Measurements from ENCODE around the gene MST1.

The MST1 gene

DNA sequence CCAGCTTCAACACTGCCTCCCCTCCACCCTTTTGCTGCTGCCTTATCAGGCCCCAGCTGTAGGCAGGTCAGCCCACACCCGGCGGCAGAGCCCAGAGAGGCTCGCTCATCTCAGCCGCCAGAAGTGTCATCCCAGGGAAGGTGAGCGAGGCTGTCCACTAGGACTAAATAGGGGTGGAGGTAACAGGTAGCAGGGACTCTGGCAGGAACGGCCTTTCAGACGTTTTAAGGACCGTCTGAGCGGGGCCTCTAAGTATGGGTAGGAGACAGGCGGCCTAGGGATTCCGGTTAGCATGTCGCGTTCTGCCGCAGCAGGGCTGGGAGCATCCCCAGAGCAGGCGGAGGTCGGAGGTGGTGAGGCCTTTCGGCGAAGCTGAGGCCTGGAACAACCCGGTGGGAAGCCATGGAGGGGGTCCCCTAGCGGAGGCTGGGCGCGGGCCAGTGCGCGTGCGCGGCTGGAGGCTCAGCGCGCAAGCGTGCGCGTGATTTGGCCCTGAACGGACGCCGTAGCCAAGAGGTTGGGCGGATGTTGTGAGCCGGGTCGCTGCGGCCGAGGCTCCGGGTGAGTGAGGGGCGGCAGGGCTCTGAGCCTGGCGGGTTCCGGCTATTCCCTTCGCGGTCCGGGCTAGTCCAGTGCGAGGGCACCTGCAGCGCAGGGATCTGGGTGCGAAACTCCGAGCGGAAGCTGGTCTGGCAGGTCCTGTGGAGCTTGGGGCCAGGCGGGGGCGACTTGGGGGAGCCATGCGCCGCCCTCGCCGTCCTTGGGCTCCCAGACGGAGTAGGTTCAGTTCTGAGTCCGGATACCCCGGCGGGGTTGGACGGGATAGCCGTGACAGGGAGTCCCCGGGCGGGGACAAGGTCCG is at the start of gene MST1, which contains the start of gene RNF123:
TSS of gene MST1 (minus strand) at position 429 of the 862 bp plus-strand sequence. CDS start 783 bp downstream, outside the sequence.
TSS of gene RNF123 (plus strand) at position 512 of the 862 bp plus-strand sequence. CDS start 1,609 bp downstream, outside the sequence.
- peak; percentile 87 for DNase-seq (ENCODE audit: low read depth)

GRCh38 chr3:49738067-49738713 is 48.9 kb upstream of the MST1 start:
- DNase-seq (ENCODE audit: low read depth): no peak

DNA sequence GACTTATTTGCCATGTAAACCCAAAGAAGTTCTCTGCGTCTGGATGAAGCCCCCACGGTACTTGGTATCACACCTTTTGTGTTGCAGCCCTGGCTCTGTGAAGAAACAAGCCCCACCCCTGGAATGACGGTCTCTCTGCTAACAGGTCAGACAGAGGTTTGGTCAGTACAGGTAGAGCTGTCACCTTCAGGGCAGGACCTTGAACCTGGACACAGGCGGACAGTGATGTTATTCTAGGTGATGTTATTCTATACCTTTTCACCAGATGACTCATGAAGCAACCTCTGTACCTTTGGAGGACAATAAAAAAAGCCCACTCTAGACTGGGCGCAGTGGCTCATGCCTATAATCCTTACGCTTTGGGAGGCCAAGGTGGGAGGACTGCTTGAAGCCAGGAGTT is 45.5 kb upstream of the MST1 start:
- no peak for DNase-seq (ENCODE audit: low read depth)

DNA sequence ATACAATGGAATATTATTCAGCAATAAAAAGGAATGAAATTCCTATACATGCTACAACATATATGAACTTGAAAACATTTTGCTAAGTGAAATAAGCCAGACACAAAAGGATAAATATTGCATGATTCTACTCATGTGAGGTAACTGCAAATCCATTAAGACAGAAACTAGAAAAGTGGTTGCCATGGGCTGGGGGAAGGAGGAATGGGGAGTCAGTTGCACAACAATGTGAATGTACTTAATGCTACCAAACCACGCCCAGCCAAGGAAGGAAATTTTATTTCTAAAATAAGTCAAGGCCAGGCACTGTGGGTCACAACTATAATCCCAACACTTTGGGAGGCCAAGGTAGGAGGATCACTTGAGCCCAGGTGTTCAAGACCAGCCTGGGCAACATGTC is 44.3 kb upstream of the MST1 start:
- no peak for DNase-seq (ENCODE audit: low read depth)

DNA sequence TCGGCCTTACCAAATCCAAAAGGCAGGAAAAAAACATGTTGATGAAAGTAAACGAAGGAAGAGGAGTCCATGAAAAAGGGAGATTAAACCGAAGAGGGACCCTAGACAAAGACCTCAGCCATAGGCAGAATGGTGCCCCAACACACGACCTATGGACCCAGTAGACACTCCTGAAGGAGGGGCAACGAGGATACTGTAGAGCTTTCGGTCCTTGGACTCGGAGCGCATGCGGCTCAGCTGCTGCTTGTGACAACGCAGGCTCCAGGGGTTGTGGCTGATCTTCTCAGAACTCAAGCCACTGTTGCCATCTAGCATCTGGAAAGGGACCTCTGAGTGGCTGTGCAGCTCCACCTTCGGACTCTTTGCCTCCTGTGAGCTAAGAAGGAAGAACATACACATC is 43.3 kb upstream of the MST1 start:
- no peak for DNase-seq (ENCODE audit: low read depth)

- DNase-seq (ENCODE audit: low read depth): no peak
Measured at GRCh38 chr3:49729966-49730609, 40.8 kb upstream of the MST1 start.

DNA sequence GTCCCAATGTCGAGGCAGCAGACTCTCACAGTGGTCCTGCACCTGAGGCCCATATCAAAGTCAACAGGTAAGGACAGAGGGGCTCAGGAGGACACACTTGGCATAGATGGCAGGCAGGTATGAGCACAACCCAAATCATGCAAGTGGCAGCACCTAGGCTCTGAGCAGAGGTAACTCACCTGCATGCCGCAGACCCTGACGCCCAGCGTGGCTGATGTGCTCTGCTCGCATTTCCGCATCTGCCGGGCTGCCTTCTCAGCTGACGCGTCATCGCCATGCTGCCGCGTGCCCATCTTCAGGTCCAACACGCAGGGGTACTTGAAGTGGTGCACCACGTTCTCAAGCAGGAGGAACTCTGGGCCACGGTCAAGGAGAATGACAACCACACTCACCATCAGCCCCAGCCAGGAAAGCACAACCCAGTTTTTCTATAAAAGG is 38.7 kb upstream of the MST1 start:
- DNase-seq (ENCODE audit: low read depth): no peak

- DNase-seq (ENCODE audit: low read depth): no peak
Measured at GRCh38 chr3:49727154-49727923, 38.1 kb upstream of the MST1 start.

GRCh38 chr3:49725906-49726681 is 36.8 kb upstream of the MST1 start:
- DNase-seq (ENCODE audit: low read depth): no peak

DNA sequence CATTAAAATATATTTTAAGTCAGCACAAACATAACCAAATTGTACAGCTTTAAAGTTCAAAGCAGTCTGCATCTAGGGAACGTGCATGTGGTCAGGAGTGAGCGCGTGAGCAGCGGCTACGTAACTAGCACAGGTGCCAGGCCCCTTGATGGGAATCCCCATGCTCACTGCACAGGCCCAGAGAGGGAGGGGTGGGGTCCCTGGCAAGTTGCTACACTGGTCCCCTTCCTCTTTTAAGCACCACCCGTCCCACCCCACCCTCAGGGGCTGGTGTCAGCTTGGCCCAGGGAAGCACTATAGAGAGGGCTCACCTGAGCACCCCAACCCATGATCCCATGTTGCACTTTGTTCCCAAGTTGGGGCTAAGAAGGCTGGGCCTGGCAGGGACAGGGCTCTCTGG is 35.3 kb upstream of the MST1 start:
- no peak for DNase-seq (ENCODE audit: low read depth)

DNA sequence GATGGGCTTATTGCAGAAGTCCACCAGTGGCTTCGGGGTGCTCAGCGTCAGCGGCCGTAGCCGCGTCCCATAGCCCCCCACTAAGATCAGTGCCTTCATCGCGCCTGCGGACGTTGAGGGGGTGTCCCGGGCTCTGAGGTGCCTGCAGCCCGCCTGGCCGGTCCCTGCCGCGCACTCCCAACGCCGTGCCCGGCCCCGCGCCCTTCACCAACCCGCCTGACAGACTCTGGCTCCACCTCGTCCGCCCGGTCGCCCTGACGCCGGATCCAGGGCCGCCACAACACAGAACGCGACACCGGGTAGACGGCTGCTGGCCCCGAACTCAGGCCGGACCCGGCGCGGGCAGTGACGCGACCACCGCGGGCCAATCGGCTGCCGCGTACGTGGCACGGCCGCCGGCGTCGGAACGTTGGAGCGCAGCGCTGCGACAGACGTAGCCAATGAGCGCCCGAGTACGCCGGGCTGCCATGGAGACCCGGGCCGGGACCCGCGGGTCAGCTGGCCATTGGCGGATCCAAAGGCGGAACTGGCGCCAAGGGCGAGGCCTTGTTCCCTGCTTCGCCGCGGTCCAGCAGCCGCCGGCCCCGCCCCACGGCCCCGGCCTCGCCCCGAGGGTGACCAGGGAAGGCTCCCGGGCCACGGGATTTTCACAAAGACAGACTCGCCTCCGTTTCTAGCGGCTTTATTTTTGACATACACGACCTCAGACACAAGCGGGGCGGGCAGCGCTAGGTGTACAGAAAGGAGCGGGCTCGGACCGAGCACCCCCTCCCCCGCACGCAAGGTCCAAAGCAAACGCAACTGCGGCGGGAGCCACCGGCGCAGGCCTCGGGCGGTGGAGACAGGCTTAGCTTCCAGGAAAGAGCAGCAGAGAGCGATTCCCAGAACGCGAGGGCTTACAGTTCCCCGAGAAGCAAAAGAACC is 34.6 kb upstream of the MST1 start, which contains the start of gene GMPPB:
TSS of gene GMPPB (minus strand) at position 324 of the 924 bp plus-strand sequence. CDS start at position 99, 225 bp downstream.
- peak; percentile 84 for DNase-seq (ENCODE audit: low read depth)

GRCh38 chr3:49723296-49723627 is 34.0 kb upstream of the MST1 start:
- peak; percentile 28 for DNase-seq (ENCODE audit: low read depth)

GRCh38 chr3:49722896-49723295 is 33.6 kb upstream of the MST1 start:
- no peak for DNase-seq (ENCODE audit: low read depth)

DNA sequence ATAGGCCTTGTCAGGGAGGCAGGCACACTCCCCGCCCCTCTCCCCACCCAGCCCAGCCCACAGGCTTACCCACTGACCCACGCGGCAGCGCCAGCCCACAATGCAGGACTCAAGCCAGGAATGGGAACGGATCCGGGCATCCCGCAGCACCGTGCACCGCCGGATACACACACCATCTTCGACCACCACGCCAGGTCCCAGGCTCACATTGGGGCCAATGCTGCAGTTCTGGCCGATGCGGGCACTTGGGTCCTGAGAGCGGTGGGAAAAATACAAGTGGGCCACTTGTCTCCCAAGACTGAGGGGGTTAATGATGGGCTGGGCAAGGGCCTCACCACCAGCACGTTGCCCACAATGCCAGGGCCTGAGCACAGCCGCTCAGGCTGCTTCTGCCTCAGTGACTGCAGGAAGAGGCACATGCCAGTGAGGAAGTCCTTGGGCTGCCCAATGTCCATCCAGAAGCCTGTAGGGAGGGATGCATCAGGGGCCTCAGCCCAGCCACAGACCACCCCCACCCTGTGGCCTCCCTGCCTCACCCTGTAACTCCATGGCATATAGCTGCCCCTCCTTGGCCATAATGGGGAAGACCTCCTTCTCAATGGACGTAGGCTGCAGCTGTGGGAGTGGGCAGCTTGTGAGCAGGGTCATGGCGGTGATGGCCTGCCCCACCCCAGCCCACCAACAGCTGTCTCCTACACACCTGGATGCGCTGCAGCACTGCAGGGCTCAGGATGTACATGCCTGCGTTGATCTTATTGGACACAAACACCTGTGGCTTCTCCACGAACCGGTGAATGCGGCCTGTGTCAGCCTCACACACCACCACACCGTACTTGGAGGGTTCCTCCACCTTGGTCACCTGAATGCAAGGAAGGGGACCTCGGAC is 32.9 kb upstream of the MST1 start:
- DNase-seq (ENCODE audit: low read depth): no peak

- no peak for DNase-seq (ENCODE audit: low read depth)
Measured at GRCh38 chr3:49721596-49721895, 32.3 kb upstream of the MST1 start.

DNA sequence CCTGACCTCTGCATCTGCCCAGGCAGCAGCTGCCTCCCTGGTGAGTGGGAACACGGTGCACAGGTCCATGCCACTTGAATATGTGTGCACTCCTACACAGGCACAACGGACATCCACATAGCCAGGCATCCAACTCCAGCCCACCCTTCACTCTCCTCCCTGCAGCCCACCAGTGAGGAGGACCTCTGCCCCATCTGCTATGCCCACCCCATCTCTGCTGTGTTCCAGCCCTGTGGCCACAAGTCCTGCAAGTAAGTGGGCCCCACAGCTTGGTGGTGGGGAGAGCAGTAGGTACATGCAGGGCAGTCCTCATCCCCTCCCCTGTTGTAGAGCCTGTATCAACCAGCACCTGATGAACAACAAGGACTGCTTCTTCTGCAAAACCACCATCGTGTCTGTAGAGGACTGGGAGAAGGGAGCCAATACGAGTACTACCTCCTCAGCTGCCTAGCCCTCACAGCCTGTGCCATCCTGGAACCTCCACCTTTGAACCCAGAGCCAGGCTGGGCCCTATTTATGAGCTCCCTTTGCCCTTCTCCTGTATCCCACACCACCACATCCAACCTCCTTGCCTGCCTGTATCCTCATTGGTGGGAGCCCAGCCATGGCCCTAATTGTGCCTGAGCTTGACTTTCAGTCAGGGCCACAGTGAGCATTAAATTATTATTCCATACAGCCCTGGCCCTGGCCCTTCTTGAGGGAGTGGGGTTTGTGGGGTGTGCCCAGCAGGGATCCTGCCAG is 31.8 kb upstream of the MST1 start:
- no peak for DNase-seq (ENCODE audit: low read depth)

DNA sequence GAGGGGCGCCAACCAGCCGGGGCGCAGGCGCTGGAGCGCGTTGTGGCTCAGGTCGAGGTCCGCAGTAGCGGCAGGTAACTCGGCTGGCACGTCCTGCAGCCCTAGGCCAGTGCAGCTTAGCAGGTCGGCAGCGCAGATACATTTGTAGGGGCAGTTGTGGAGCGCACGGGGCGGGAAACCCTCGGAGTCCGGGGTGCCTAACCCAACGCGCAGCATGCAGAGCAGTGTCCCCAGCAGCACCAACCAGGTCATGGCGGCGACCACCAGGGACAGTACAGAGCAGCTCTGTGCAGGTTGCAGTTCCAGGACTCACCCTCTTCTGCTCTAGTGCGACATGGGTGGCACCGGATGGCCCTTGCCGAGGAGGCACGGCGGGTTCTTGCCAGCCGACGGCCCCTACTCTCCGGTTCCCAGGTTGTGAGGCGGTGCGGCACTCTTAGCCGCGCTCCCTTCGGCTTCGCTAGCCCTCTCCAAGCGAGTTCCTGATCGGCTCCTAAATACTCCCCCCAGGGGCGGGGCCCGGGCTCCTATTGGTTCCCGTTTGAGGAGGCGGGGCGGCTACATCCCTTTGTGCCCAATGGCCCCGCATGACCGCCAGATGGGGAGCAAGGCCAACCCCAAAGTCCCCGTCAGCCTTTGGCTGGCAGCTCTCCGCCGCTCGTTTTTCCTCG is 30.1 kb upstream of the MST1 start, which contains the start of gene AMIGO3:
TSS of gene AMIGO3 (minus strand) at position 471 of the 671 bp plus-strand sequence. CDS start at position 252, 219 bp downstream.
- peak; percentile 86 for DNase-seq (ENCODE audit: low read depth)

GRCh38 chr3:49718858-49719213 is 29.6 kb upstream of the MST1 start:
- no peak for DNase-seq (ENCODE audit: low read depth)

Data from activated gamma-delta T cell treated with anti-CD3 and anti-CD28 coated beads, Interleukin-2, amount 50 U/mL, for 16 hours (primary cell).